GM23248 (cell line): ENCODE data around the gene RNF166. TPM values are rescaled to one million over a fixed set of nuclear protein-coding genes. Genes with fewer than 3 reads are reported as not detected.

Source experiments
- DNase-seq: peaks from one replicate; pipeline ENCODE4 v3.0.0-alpha.2; 2015
- H2AFZ ChIP-seq: fragments of 200-600 bp; sonication (generic); 2 replicates; pipeline ENCODE4 v1.6.1; 2016; ENCODE audit warnings: antibody characterized with exemption
- H3F3A ChIP-seq: fragments of 200-600 bp; sonication (generic); 2 replicates; pipeline ENCODE4 v1.6.1; 2016; ENCODE audit warnings: mild to moderate bottlenecking, antibody characterized with exemption, mixed run types; ENCODE audit not compliant: insufficient read depth
- H3K27ac ChIP-seq: fragments of 200-600 bp; sonication (generic); 2 replicates; pipeline ENCODE4 v1.5.1; 2016; ENCODE audit warnings: mild to moderate bottlenecking
- H3K27me3 ChIP-seq: fragments of 200-600 bp; sonication (generic); replicated peaks from 2 replicates; pipeline ENCODE4 v1.6.1; 2016; ENCODE audit warnings: mild to moderate bottlenecking; ENCODE audit not compliant: insufficient read depth
- H3K36me3 ChIP-seq: fragments of 200-600 bp; sonication (generic); 2 replicates; pipeline ENCODE4 v1.6.1; 2016; ENCODE audit warnings: low read depth, mild to moderate bottlenecking
- H3K4me1 ChIP-seq: fragments of 200-600 bp; sonication (generic); 2 replicates; pipeline ENCODE4 v1.6.1; 2016; ENCODE audit warnings: mild to moderate bottlenecking; ENCODE audit not compliant: insufficient read depth
- H3K4me2 ChIP-seq: fragments of 200-600 bp; sonication (generic); one replicate; pipeline ENCODE4 v1.6.1; 2016; ENCODE audit warnings: mild to moderate bottlenecking; ENCODE audit not compliant: unreplicated experiment
- H3K4me3 ChIP-seq: fragments of 200-600 bp; sonication (generic); 2 replicates; pipeline ENCODE4 v1.5.1; 2016; ENCODE audit warnings: mild to moderate bottlenecking
- H3K79me2 ChIP-seq: fragments of 200-600 bp; sonication (generic); 2 replicates; pipeline ENCODE4 v1.6.1; 2016; ENCODE audit warnings: mild to moderate bottlenecking; ENCODE audit not compliant: insufficient read depth
- H3K9ac ChIP-seq: fragments of 200-600 bp; sonication (generic); 2 replicates; pipeline ENCODE4 v1.6.1; 2016; ENCODE audit warnings: mild to moderate bottlenecking
- H3K9me2 ChIP-seq: fragments of 200-600 bp; sonication (generic); 2 replicates; pipeline ENCODE4 v1.6.1; 2016; ENCODE audit warnings: mixed run types, mild to moderate bottlenecking, moderate library complexity; ENCODE audit not compliant: insufficient read depth
- H3K9me3 ChIP-seq: fragments of 200-600 bp; sonication (generic); one replicate; pipeline ENCODE4 v1.6.1; 2017; ENCODE audit warnings: low read depth
- H4K20me1 ChIP-seq: fragments of 200-600 bp; sonication (generic); 2 replicates; pipeline ENCODE4 v1.6.0; 2016; ENCODE audit not compliant: insufficient read depth
- EZH2 ChIP-seq: fragments of 200-600 bp; sonication (generic); IDR thresholded peaks from 2 replicates; pipeline ENCODE4 v1.6.1; 2018; ENCODE audit warnings: antibody characterized with exemption, mild to moderate bottlenecking; ENCODE audit not compliant: insufficient read depth, poor library complexity, severe bottlenecking
- EZH2phosphoT487 ChIP-seq: fragments of 200-600 bp; sonication (generic); IDR thresholded peaks from 2 replicates; pipeline ENCODE4 v1.6.1; 2018; ENCODE audit warnings: antibody characterized with exemption, moderate library complexity, mild to moderate bottlenecking, low read depth; ENCODE audit not compliant: insufficient read depth
- WGBS, 2 experiments: methylation state at CpG; one replicate each; pipeline ENCODE4 v1.1.6; 2015 to 2017; ENCODE audit warnings: low lambda C conversion rate in 2 of 2, low coverage in 1 of 2; ENCODE audit errors: missing lambda C conversion rate in 2 of 2; 5-methylcytosine and 5-hydroxymethylcytosine counted together
- in situ Hi-C: fragments of 300-500 bp; cut with MboI; formaldehyde crosslinking; loops from 2 replicates; pipeline ENCODE4 v1.15.0; 2020
- polyA plus RNA-seq: library from polyadenylated mRNA; unstranded; fragments of >200 nt; fragmentation: Nextera tagmentation; extraction: Ambion mirVana; gene quantifications from 2 replicates; pipeline ENCODE4 v1.2.1, GENCODE V29; 2016
- total RNA-seq: library from RNA; depleted of rRNA; stranded (reverse); fragments of >200 nt; shearing (Covaris generic); gene quantifications from 2 replicates; pipeline ENCODE4 v1.2.3, GENCODE V29; 2014

Gene RNF166
- total and polyA plus RNA-seq, 2 experiments from 2014 or later, result 8.9 to 14.6 TPM

DNA sequence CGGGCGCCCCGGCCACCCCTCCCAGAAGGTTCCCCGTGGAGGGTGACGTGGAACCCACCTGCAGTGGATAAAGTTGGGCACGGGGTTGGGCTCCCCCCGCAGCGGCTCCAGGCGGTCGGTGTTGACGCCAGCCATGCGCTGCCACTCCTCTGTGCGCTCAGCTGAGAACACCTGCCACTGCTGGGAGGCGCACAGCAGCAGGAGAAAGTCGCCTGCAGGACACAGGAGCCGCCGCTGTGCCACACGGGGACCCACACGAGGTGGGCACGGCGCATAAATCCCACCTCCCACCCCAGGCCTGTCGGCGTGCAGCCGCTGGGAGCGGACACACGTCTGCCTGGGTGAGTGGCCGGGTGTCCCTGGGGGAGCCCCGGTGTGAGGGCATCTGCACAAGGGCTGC is 20.8 kb upstream of the RNF166 start:
- peaks cover 6% of the 10 kb centered on the region; the same call in 1 of the 2 replicates for H3F3A ChIP-seq
- no peak for DNase-seq
- TF ChIP-seq EZH2phosphoT487 (no peak), EZH2 (no peak)
- no peaks in the 10 kb centered on the region for H3K27me3 ChIP-seq
- H3K79me2 ChIP-seq, result 0 out of 2 replicates have a peak, but pooled peaks cover 11% of the 10 kb centered on the region
- no peak overlapping the region for H3K27ac ChIP-seq
- H3K4me2 ChIP-seq, result no peak overlapping the region
- H3K9me3 ChIP-seq, result no peaks in the 10 kb centered on the region
- no peaks in the 10 kb centered on the region for H4K20me1 ChIP-seq
- H3K9me2 ChIP-seq, result no peaks in the 10 kb centered on the region
- 97% methylated on average over 21 to 28 of the region's 28 CpGs for WGBS, 2 experiments
- no peak overlapping the region for H2AFZ ChIP-seq
- H3K4me1 ChIP-seq, result no peaks in the 10 kb centered on the region
- in situ Hi-C loops, result no loop called here
- H3K4me3 ChIP-seq, result no peak overlapping the region
- no peak overlapping the region for H3K9ac ChIP-seq
- H3K36me3 ChIP-seq, result peaks cover 23% of the 10 kb centered on the region; the same call in 1 of the 2 replicates

DNA sequence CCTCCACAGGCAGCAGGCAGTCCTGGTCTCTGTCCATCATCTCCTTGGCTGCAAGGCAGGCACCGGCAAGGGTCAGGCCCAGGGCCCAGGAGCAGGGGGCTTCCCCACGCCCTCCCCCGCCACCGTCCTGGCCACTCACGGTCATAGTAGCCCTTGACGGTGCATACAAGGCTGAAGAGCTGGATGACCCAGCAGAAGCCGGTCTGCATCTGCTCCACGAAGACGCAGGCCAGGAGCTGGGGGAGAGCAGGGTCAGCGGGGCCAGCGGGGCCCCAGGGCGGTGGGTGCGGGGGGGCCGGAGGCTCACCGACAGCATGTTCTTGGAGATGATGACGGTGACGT is 20.2 kb upstream of the RNF166 start:
- H2AFZ ChIP-seq, result no peak overlapping the region
- H3K9ac ChIP-seq, result no peak overlapping the region
- no peaks in the 10 kb centered on the region for H3K27me3 ChIP-seq
- no peak for DNase-seq
- no peaks in the 10 kb centered on the region for H3K9me2 ChIP-seq
- TF ChIP-seq EZH2 (no peak), EZH2phosphoT487 (no peak)
- H3K4me3 ChIP-seq, result no peak overlapping the region
- no peak overlapping the region for H3K4me2 ChIP-seq
- H3K79me2 ChIP-seq, result 0 out of 2 replicates have a peak, but pooled peaks cover 11% of the 10 kb centered on the region
- H3K9me3 ChIP-seq, result no peaks in the 10 kb centered on the region
- 84 to 91% methylated on average over 6 to 16 of the region's 17 CpGs for whole genome bisulfite sequencing, 2 experiments
- H3K27ac ChIP-seq, result no peak overlapping the region
- H3K36me3 ChIP-seq, result peaks cover 21% of the 10 kb centered on the region; the same call in 1 of the 2 replicates
- peaks cover 6% of the 10 kb centered on the region; the same call in 1 of the 2 replicates for H3F3A ChIP-seq
- in situ Hi-C loops, result no loop called here
- H3K4me1 ChIP-seq, result no peaks in the 10 kb centered on the region
- H4K20me1 ChIP-seq, result no peaks in the 10 kb centered on the region

DNA sequence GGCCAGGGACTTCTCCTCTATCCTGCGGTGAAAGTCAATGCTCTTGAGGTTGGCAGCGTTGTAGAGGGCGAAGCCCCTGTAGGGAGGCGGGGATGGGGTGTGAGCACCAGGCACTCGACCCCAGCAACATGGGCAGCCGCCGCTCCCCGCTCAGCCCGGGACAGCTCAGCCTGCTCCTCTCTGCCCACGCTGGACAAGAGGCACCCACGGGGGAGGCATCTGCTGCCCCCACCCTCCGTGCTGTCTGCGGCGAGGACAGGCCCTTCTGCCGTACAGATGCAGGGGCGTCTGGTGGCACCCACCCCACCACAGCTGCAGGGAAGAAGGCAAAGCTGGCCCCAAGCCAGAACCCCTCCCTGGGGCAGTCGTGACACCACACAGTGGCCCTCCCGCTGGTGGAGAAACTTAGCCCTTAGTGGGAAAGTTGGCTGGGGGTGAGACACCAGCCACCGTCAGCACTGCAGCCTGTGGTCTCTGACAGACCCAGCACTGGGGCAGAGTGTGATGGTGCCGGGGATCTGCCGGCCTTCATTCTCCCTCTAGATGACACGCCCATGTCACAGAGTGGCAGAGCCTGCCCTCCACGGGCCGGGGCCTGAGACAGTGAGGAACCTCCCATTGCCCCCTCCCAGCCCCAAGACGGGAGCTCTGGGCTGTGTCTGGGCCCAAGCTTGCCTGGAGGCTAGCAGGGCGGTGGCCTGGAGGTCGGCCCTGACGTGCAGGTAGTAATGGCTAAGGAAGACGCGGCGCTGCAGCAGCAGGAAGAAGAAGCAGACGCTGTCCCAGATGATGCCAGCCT is 19.6 kb upstream of the RNF166 start:
- Histone ChIP-seq H3F3A (no peaks in the 10 kb centered on the region), H3K4me1 (no peaks in the 10 kb centered on the region), H3K4me2 (no peak overlapping the region), H3K9me2 (no peaks in the 10 kb centered on the region), H3K9ac (no peak overlapping the region), H4K20me1 (no peaks in the 10 kb centered on the region), H3K27me3 (no peaks in the 10 kb centered on the region), H2AFZ (no peak overlapping the region), H3K9me3 (no peaks in the 10 kb centered on the region), H3K79me2 (0 out of 2 replicates have a peak, but pooled peaks cover 11% of the 10 kb centered on the region), H3K27ac (no peak overlapping the region), H3K4me3 (no peak overlapping the region), H3K36me3 (peaks cover 16% of the 10 kb centered on the region; the same call in 1 of the 2 replicates)
- no peak for DNase-seq
- in situ Hi-C loops, result no loop called here
- WGBS, 2 experiments, result 84 to 88% methylated on average over 29 to 32 of the region's 32 CpGs
- TF ChIP-seq EZH2 (no peak), EZH2phosphoT487 (no peak)

DNA sequence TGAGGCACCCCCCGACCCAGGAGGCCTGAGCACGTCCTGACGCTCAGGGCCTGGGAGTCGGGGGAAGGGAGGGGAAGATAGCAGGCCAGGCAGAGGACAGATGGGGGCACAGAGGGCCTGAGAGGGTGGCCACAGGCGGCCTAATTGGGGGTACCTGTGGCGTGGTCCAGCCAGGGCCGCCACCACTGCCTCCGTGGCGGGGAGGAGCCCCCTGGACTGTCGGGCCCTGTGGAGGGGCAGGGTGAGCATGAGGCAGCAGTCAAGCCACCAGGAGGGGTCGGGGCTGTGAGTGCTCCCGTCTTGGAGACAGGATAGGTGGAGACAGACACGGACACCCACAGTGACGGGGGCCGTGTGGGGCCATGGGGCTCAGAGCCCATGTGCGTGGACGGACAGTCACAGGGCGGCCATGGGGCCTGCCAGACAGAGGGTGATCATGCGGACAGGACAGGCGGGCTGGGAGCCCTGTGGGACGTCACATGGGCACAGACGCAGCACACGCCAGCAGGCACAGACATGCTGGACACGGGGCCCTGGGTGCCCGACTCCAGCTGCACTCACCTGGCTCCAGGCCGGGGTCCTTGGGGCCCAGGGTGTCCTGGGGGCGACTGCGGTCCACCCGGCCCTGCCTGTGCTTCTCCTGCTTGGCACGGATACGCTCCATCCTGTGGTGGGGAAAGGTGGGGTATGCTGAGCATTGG is 18.8 kb upstream of the RNF166 start:
- Histone ChIP-seq H3K9ac (no peak overlapping the region), H3K36me3 (peaks cover 13% of the 10 kb centered on the region; the same call in 1 of the 2 replicates), H3K4me2 (no peak overlapping the region), H2AFZ (no peak overlapping the region), H3K27me3 (no peaks in the 10 kb centered on the region), H3K4me1 (no peaks in the 10 kb centered on the region), H3F3A (no peaks in the 10 kb centered on the region), H3K4me3 (no peak overlapping the region), H4K20me1 (no peaks in the 10 kb centered on the region), H3K9me2 (no peaks in the 10 kb centered on the region), H3K9me3 (no peaks in the 10 kb centered on the region), H3K79me2 (0 out of 2 replicates have a peak, but pooled peaks cover 11% of the 10 kb centered on the region), H3K27ac (no peak overlapping the region)
- 92 to 95% methylated on average over 24 to 30 of the region's 31 CpGs for WGBS, 2 experiments
- no peak for DNase-seq
- no peak for TF ChIP-seq EZH2
- no peak for TF ChIP-seq EZH2phosphoT487
- in situ Hi-C loops, result no loop called here
